SH-SY5Y (cell line): ENCODE data around the gene PSENEN.

Source experiments
- GATA2 ChIP-seq: IDR thresholded peaks from 2 replicates; pipeline ENCODE4 v1.6.1; 2011; ENCODE audit warnings: mild to moderate bottlenecking, low read depth, low read length
- GATA3 ChIP-seq: IDR thresholded peaks from 2 replicates; pipeline ENCODE4 v1.6.1; 2011; ENCODE audit warnings: low read depth, mild to moderate bottlenecking, low read length, moderate library complexity

GRCh38 chr19:35720163-35720524, 25.3 kb upstream of the PSENEN start:
- TF ChIP-seq GATA2 = no peak
- no peak for TF ChIP-seq GATA3
